Measurements from ENCODE around the gene ADAMTS9.

- TF ChIP-seq, protein P1, sequence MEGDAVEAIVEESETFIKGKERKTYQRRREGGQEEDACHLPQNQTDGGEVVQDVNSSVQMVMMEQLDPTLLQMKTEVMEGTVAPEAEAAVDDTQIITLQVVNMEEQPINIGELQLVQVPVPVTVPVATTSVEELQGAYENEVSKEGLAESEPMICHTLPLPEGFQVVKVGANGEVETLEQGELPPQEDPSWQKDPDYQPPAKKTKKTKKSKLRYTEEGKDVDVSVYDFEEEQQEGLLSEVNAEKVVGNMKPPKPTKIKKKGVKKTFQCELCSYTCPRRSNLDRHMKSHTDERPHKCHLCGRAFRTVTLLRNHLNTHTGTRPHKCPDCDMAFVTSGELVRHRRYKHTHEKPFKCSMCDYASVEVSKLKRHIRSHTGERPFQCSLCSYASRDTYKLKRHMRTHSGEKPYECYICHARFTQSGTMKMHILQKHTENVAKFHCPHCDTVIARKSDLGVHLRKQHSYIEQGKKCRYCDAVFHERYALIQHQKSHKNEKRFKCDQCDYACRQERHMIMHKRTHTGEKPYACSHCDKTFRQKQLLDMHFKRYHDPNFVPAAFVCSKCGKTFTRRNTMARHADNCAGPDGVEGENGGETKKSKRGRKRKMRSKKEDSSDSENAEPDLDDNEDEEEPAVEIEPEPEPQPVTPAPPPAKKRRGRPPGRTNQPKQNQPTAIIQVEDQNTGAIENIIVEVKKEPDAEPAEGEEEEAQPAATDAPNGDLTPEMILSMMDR (IDR thresholded peaks at IDR 0.05; ENCODE audit: extremely low read depth in 1 of 2, insufficient read depth in 1 of 2, low read depth in 1 of 2, low read length in 2 of 2), result no peak
- TF ChIP-seq MYC (IDR thresholded peaks at IDR 0.05; ENCODE audit: low read depth, low read length) (no peak), EZH2 (IDR thresholded peaks at IDR 0.05; ENCODE audit: borderline replicate concordance, low read depth, low read length, severe bottlenecking) (no peak), POLR2A (IDR thresholded peaks at IDR 0.05; ENCODE audit: low read depth, low read length) (no peak), POLR2AphosphoS5 (IDR thresholded peaks at IDR 0.05; ENCODE audit: insufficient read depth, low read depth, low read length) (no peak), JUN (IDR thresholded peaks at IDR 0.05; ENCODE audit: borderline replicate concordance, insufficient read depth, insufficient read length, low read depth) (no peak), GATA2 (IDR thresholded peaks at IDR 0.05; ENCODE audit: insufficient read depth, insufficient read length, low read depth, low read length) (no peak)
- TF ChIP-seq, protein P2, sequence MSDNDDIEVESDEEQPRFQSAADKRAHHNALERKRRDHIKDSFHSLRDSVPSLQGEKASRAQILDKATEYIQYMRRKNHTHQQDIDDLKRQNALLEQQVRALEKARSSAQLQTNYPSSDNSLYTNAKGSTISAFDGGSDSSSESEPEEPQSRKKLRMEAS (IDR thresholded peaks at IDR 0.05; ENCODE audit: insufficient read depth, insufficient read length), result no peak
Observed at GRCh38 chr3:64718976-64719375, 31.2 kb upstream of the ADAMTS9 start.
